ENCODE data around the gene SNX15. TPM values are rescaled to one million over a fixed set of nuclear protein-coding genes. Genes with fewer than 3 reads are reported as not detected.
"Not testable (repeated sequence)": the region's sequence is repeated elsewhere in the genome, so short reads cannot be mapped to it uniquely, and the experiment has no call there.

The SNX15 gene
- total RNA-seq, 1 experiment from 2014 or later = 18.5 TPM

GRCh38 chr11:65008873-65009272 is 18.4 kb upstream of the SNX15 start:
- no peaks in the 10 kb centered on the region for H3K27me3 ChIP-seq
- no peak overlapping the region for H3K4me3 ChIP-seq
- DNase-seq = no peak
- H3K9me3 ChIP-seq = no peaks in the 10 kb centered on the region
- no peaks in the 10 kb centered on the region for H3K36me3 ChIP-seq

GRCh38 chr11:65013130-65013887 is 13.9 kb upstream of the SNX15 start:
- Histone ChIP-seq H3K4me3 (peak overlapping the region; percentile 75), H3K9me3 (no peaks in the 10 kb centered on the region), H3K27me3 (no peaks in the 10 kb centered on the region), H3K36me3 (peaks cover 10% of the 10 kb centered on the region)
- DNase-seq = peak; percentile 91

- no peaks in the 10 kb centered on the region for H3K9me3 ChIP-seq
- peak; percentile 92 for DNase-seq
- no peaks in the 10 kb centered on the region for H3K27me3 ChIP-seq
- H3K36me3 ChIP-seq = peaks cover 10% of the 10 kb centered on the region
- H3K4me3 ChIP-seq = peak within 1 kb of the TSS; percentile 75
Measured at GRCh38 chr11:65013888-65014725, 13.1 kb upstream of the SNX15 start, which contains the start of gene ARL2. Gene ARL2 (plus strand): TSS chr11:65014160. CDS start chr11:65014208, 48 bp downstream.

GRCh38 chr11:65014726-65015227 is 12.5 kb upstream of the SNX15 start:
- Histone ChIP-seq H3K9me3 (no peaks in the 10 kb centered on the region), H3K36me3 (peaks cover 10% of the 10 kb centered on the region), H3K4me3 (peak overlapping the region; percentile 75), H3K27me3 (no peaks in the 10 kb centered on the region)
- DNase-seq = no peak

- Histone ChIP-seq H3K27me3 (no peaks in the 10 kb centered on the region), H3K36me3 (peaks cover 10% of the 10 kb centered on the region), H3K4me3 (no peak overlapping the region), H3K9me3 (no peaks in the 10 kb centered on the region)
- no peak for DNase-seq
Measured at GRCh38 chr11:65016705-65017104, 10.5 kb upstream of the SNX15 start.

- no peak for DNase-seq
- H3K27me3 ChIP-seq = no peaks in the 10 kb centered on the region
- no peak overlapping the region for H3K4me3 ChIP-seq
Measured at GRCh38 chr11:65017937-65018336, 9.3 kb upstream of the SNX15 start.

GRCh38 chr11:65019824-65020223 is 7.4 kb upstream of the SNX15 start:
- no peaks in the 10 kb centered on the region for H3K9me3 ChIP-seq
- no peaks in the 10 kb centered on the region for H3K27me3 ChIP-seq
- H3K36me3 ChIP-seq = peaks cover 10% of the 10 kb centered on the region
- no peak for DNase-seq
- H3K4me3 ChIP-seq = no peak overlapping the region

More at GRCh38 chr11:65017937-65018336, 9.3 kb upstream of the SNX15 start:
- Histone ChIP-seq H3K9me3 (no peaks in the 10 kb centered on the region), H3K36me3 (peaks cover 10% of the 10 kb centered on the region)

- no peak for DNase-seq
- peaks cover 6% of the 10 kb centered on the region for H3K36me3 ChIP-seq
Measured at GRCh38 chr11:65021003-65021402, 6.2 kb upstream of the SNX15 start.

GRCh38 chr11:65021509-65021908 is 5.7 kb upstream of the SNX15 start:
- Histone ChIP-seq H3K4me3 (no peak overlapping the region), H3K27me3 (no peaks in the 10 kb centered on the region), H3K36me3 (peaks cover 6% of the 10 kb centered on the region), H3K9me3 (no peaks in the 10 kb centered on the region)
- DNase-seq = no peak

More at GRCh38 chr11:65021003-65021402, 6.2 kb upstream of the SNX15 start:
- H3K27me3 ChIP-seq = no peaks in the 10 kb centered on the region
- H3K9me3 ChIP-seq = no peaks in the 10 kb centered on the region
- no peak overlapping the region for H3K4me3 ChIP-seq

- H3K36me3 ChIP-seq, H3K9me3 ChIP-seq, H3K4me3 ChIP-seq, H3K27me3 ChIP-seq, DNase-seq: not testable (repeated sequence)
Measured at GRCh38 chr11:65023502-65023901, 3.7 kb upstream of the SNX15 start.

- H3K4me3 ChIP-seq = peak overlapping the region; percentile 75
- no peaks in the 10 kb centered on the region for H3K36me3 ChIP-seq
- no peaks in the 10 kb centered on the region for H3K9me3 ChIP-seq
- H3K27me3 ChIP-seq = no peaks in the 10 kb centered on the region
- peak; percentile 26 for DNase-seq
Measured at GRCh38 chr11:65026810-65027209, 429 bp upstream of the SNX15 start.

GRCh38 chr11:65032216-65032615 is 5.0 kb downstream of the SNX15 start:
- H3K9me3 ChIP-seq = no peaks in the 10 kb centered on the region
- no peak for DNase-seq

GRCh38 chr11:65034423-65034822 is 7.2 kb downstream of the SNX15 start:
- Histone ChIP-seq H3K36me3 (peaks cover 4% of the 10 kb centered on the region; the same call in 1 of the 2 replicates), H3K4me3 (no peak overlapping the region), H3K9me3 (no peaks in the 10 kb centered on the region), H3K27me3 (no peaks in the 10 kb centered on the region)
- DNase-seq = no peak

More at GRCh38 chr11:65032216-65032615, 5.0 kb downstream of the SNX15 start:
- Histone ChIP-seq H3K36me3 (no peaks in the 10 kb centered on the region), H3K27me3 (no peaks in the 10 kb centered on the region), H3K4me3 (no peak overlapping the region)

GRCh38 chr11:65035579-65035978 is 8.3 kb downstream of the SNX15 start:
- Histone ChIP-seq H3K4me3 (no peak overlapping the region), H3K36me3 (peaks cover 4% of the 10 kb centered on the region; the same call in 1 of the 2 replicates), H3K27me3 (no peaks in the 10 kb centered on the region), H3K9me3 (no peaks in the 10 kb centered on the region)
- DNase-seq = no peak

- Histone ChIP-seq H3K36me3 (peaks cover 4% of the 10 kb centered on the region; the same call in 1 of the 2 replicates), H3K4me3 (no peak overlapping the region), H3K9me3 (no peaks in the 10 kb centered on the region), H3K27me3 (no peaks in the 10 kb centered on the region)
- DNase-seq = peak; percentile 65
Measured at GRCh38 chr11:65036931-65037330, 9.7 kb downstream of the SNX15 start.

- Histone ChIP-seq H3K27me3 (no peaks in the 10 kb centered on the region), H3K4me3 (peak overlapping the region; percentile 63), H3K9me3 (no peaks in the 10 kb centered on the region), H3K36me3 (peaks cover 27% of the 10 kb centered on the region)
- DNase-seq = no peak
Measured at GRCh38 chr11:65040520-65040846, 13.2 kb downstream of the SNX15 start.

All from MG63 (cell line).